ENCODE data around the gene RPUSD3. TPM values are rescaled to one million over a fixed set of nuclear protein-coding genes. Genes with fewer than 3 reads are reported as not detected.
"Not testable (repeated sequence)": the region's sequence is repeated elsewhere in the genome, so short reads cannot be mapped to it uniquely, and the experiment has no call there.

RPUSD3 gene
- total and polyA plus RNA-seq, 2 experiments from 2014 or later: 32.6 to 38.3 TPM

DNA sequence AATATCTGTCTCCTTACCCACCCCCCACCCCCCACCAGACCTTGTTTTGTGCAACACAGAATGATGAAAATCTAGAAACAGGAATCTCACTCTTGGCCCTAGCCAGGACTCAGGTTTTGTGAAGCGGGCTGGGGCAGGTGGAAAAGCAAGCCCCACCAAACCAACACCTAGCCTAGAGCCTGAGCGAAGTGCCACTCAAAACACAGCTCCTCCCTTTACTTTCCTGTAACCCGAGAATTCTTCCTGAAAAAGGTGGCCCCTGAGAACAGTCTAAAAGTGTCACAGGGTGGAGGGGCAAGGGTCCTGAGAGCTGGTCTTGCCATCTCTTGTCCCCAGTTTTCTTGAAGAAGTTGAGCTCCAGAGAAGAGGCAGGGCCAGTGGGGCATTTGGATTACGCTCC lies 17.4 kb upstream of the RPUSD3 start:
- 95 to 96% methylated on average over 4 of the region's 4 CpGs for WGBS, 2 experiments (ENCODE audit: low coverage in 1 of 2, low lambda C conversion rate in 2 of 2, missing lambda C conversion rate in 2 of 2)
- Histone ChIP-seq H3K9me3 (ENCODE audit: low read depth) (no peaks in the 10 kb centered on the region), H3K4me1 (ENCODE audit: insufficient read depth) (no peaks in the 10 kb centered on the region), H4K20me1 (ENCODE audit: insufficient read depth) (no peaks in the 10 kb centered on the region), H3K9ac (no peak overlapping the region), H3K79me2 (ENCODE audit: insufficient read depth) (no peaks in the 10 kb centered on the region), H3K4me2 (ENCODE audit: unreplicated experiment) (no peak overlapping the region), H3K4me3 (no peak overlapping the region), H3F3A (ENCODE audit: insufficient read depth) (no peaks in the 10 kb centered on the region), H2AFZ (no peak overlapping the region), H3K9me2 (ENCODE audit: insufficient read depth) (no peaks in the 10 kb centered on the region), H3K27me3 (replicated peaks; ENCODE audit: insufficient read depth) (no peaks in the 10 kb centered on the region), H3K27ac (no peak overlapping the region), H3K36me3 (ENCODE audit: low read depth) (no peaks in the 10 kb centered on the region)
- in situ Hi-C loops (cut with MboI): no loop called here
- no peak for DNase-seq
- no peak for TF ChIP-seq EZH2 (IDR thresholded peaks at IDR 0.05; ENCODE audit: insufficient read depth, poor library complexity, severe bottlenecking)
- no peak for TF ChIP-seq EZH2phosphoT487 (IDR thresholded peaks at IDR 0.05; ENCODE audit: insufficient read depth, low read depth)

DNA sequence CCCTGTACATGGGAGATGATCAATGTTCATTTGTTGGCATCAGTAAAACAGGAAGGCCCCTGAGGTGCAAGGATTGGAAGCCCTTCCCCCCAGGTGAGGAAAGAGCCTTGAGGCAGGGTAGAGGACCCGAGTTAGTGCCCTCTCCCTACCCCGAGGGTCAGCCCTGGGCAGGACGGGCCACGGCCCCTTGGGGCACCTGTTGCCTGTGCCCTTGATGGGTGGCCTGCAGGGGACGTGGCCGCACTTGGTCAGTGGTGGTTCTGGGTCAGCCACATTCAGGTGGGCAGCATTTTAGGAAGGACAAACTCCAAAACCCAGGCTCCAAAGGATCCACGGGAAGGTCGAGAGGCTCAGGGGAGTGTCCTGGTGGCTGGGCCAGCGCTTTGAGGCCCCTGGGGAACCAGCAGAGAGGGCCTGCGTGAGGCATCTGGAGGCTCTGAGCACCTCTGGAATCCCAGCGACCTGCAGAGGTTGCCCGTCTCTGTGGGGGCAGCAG lies 15.8 kb upstream of the RPUSD3 start:
- Histone ChIP-seq H3K9me2 (ENCODE audit: insufficient read depth) (no peaks in the 10 kb centered on the region), H4K20me1 (ENCODE audit: insufficient read depth) (no peaks in the 10 kb centered on the region), H3K9ac (no peak overlapping the region), H3K4me3 (no peak overlapping the region), H3K27ac (no peak overlapping the region), H3K36me3 (ENCODE audit: low read depth) (no peaks in the 10 kb centered on the region), H3K9me3 (ENCODE audit: low read depth) (no peaks in the 10 kb centered on the region), H3K27me3 (replicated peaks; ENCODE audit: insufficient read depth) (no peaks in the 10 kb centered on the region), H3K4me1 (ENCODE audit: insufficient read depth) (no peaks in the 10 kb centered on the region), H2AFZ (no peak overlapping the region), H3K79me2 (ENCODE audit: insufficient read depth) (no peaks in the 10 kb centered on the region), H3F3A (ENCODE audit: insufficient read depth) (no peaks in the 10 kb centered on the region), H3K4me2 (ENCODE audit: unreplicated experiment) (no peak overlapping the region)
- no peak for DNase-seq
- TF ChIP-seq EZH2phosphoT487 (IDR thresholded peaks at IDR 0.05; ENCODE audit: insufficient read depth, low read depth) (no peak), EZH2 (IDR thresholded peaks at IDR 0.05; ENCODE audit: insufficient read depth, poor library complexity, severe bottlenecking) (no peak)
- in situ Hi-C loops (cut with MboI): no loop called here
- WGBS, 2 experiments (ENCODE audit: low coverage in 1 of 2, low lambda C conversion rate in 2 of 2, missing lambda C conversion rate in 2 of 2): 74 to 81% methylated on average over 12 of the region's 12 CpGs

DNA sequence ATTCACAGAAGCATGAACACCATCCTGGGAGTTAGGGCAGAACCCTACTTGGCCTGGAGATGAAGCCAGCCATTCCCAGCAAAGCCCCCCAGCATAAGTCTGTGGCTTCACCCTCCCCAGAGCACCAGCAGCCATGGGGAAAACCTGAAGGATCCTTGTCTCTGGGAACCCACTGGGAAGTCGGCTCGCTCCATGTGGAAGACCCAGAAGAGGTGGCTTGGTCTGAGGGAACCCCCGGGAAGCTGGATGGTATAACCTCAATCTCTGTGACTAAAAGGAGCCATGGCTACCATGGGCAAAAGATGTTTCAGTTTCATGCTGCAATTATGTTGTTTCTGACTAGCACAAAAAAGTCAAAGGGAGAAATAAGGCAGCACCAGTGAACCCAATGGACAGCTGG lies 11.8 kb upstream of the RPUSD3 start:
- 91 to 95% methylated on average over 3 of the region's 3 CpGs for WGBS, 2 experiments (ENCODE audit: low coverage in 1 of 2, low lambda C conversion rate in 2 of 2, missing lambda C conversion rate in 2 of 2)

DNA sequence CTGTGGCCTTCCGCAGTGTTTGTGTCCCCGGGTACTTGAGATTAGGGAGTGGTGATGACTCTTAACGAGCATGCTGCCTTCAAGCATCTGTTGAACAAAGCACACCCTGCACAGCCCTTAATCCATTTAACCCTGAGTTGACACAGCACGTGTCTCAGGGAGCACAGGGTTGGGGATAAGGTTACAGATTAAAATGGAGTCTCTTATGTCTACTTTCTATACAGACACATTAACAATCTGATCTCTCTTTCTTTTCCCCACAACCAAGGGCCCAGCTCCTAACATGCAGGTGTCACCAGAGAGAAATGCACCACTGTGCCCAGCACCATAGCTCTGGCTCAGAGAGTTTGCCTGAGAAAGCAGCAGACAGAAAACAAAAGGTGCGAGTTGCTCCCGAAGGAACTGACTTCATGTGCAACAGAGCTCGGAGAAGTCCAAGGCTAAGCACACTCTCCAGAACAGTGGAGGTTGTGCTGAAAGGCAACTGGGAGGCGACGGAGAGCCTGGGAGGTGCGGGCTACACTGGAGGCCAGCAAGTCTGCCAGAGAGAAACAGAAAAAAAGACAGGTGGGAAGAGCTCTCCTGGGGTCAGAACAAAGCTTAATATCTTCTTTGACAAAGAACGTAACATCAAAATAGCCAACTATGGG lies 10.6 kb upstream of the RPUSD3 start:
- 68% methylated on average over 11 of the region's 11 CpGs for WGBS, 2 experiments (ENCODE audit: low coverage in 1 of 2, low lambda C conversion rate in 2 of 2, missing lambda C conversion rate in 2 of 2)
- H3K27ac ChIP-seq; H3K36me3 ChIP-seq (ENCODE audit: low read depth); H3K4me2 ChIP-seq (ENCODE audit: unreplicated experiment); H3F3A ChIP-seq (ENCODE audit: insufficient read depth); in situ Hi-C loops (cut with MboI); H4K20me1 ChIP-seq (ENCODE audit: insufficient read depth); H3K4me3 ChIP-seq; DNase-seq; H3K79me2 ChIP-seq (ENCODE audit: insufficient read depth); H3K27me3 ChIP-seq (replicated peaks; ENCODE audit: insufficient read depth); H2AFZ ChIP-seq; H3K9me3 ChIP-seq (ENCODE audit: low read depth); H3K9ac ChIP-seq; H3K9me2 ChIP-seq (ENCODE audit: insufficient read depth); H3K4me1 ChIP-seq (ENCODE audit: insufficient read depth): not testable (repeated sequence)

More for the DNA sequence above, 11.8 kb upstream of the RPUSD3 start:
- TF ChIP-seq EZH2phosphoT487 (IDR thresholded peaks at IDR 0.05; ENCODE audit: insufficient read depth, low read depth): no peak
- TF ChIP-seq EZH2 (IDR thresholded peaks at IDR 0.05; ENCODE audit: insufficient read depth, poor library complexity, severe bottlenecking): no peak
- Histone ChIP-seq H3K9ac (no peak overlapping the region), H3K4me1 (ENCODE audit: insufficient read depth) (no peaks in the 10 kb centered on the region), H2AFZ (no peak overlapping the region), H3K27me3 (replicated peaks; ENCODE audit: insufficient read depth) (no peaks in the 10 kb centered on the region), H3F3A (ENCODE audit: insufficient read depth) (no peaks in the 10 kb centered on the region), H3K79me2 (ENCODE audit: insufficient read depth) (no peaks in the 10 kb centered on the region), H4K20me1 (ENCODE audit: insufficient read depth) (no peaks in the 10 kb centered on the region), H3K9me2 (ENCODE audit: insufficient read depth) (no peaks in the 10 kb centered on the region), H3K27ac (no peak overlapping the region), H3K9me3 (ENCODE audit: low read depth) (no peaks in the 10 kb centered on the region), H3K4me2 (ENCODE audit: unreplicated experiment) (no peak overlapping the region), H3K4me3 (no peak overlapping the region), H3K36me3 (ENCODE audit: low read depth) (no peaks in the 10 kb centered on the region)
- in situ Hi-C loops (cut with MboI): no loop called here
- DNase-seq: no peak

DNA sequence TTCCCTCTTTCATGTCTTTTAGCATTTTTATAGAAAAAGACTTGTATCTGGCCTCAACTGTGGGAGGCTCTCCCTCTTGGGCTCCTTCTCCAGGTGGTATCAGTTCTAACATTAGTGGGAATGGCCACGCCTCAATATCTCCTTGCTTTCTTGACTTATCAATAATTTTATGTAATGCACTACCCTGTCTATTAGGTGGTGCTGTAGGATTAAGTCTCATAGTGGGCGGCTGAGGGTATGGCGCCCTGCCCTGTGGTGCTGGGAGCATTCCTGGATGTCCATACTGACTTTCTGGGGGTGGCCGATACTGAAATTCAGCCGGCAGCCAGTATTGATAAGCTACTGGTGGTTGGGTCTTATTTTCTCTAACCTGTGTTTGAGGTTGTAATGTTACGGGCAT lies 8.7 kb upstream of the RPUSD3 start:
- Histone ChIP-seq H3K9ac (no peak overlapping the region), H3F3A (ENCODE audit: insufficient read depth) (no peaks in the 10 kb centered on the region), H3K79me2 (ENCODE audit: insufficient read depth) (no peaks in the 10 kb centered on the region), H3K27ac (no peak overlapping the region), H3K4me3 (no peak overlapping the region), H3K4me2 (ENCODE audit: unreplicated experiment) (no peak overlapping the region), H3K9me2 (ENCODE audit: insufficient read depth) (no peaks in the 10 kb centered on the region), H2AFZ (no peak overlapping the region), H3K36me3 (ENCODE audit: low read depth) (no peaks in the 10 kb centered on the region), H3K27me3 (replicated peaks; ENCODE audit: insufficient read depth) (no peaks in the 10 kb centered on the region), H4K20me1 (ENCODE audit: insufficient read depth) (no peaks in the 10 kb centered on the region), H3K9me3 (ENCODE audit: low read depth) (no peaks in the 10 kb centered on the region), H3K4me1 (ENCODE audit: insufficient read depth) (no peaks in the 10 kb centered on the region)
- in situ Hi-C loops (cut with MboI): no loop called here
- 74 to 76% methylated on average over 6 of the region's 6 CpGs for WGBS, 2 experiments (ENCODE audit: low coverage in 1 of 2, low lambda C conversion rate in 2 of 2, missing lambda C conversion rate in 2 of 2)
- DNase-seq: no peak
- no peak for TF ChIP-seq EZH2 (IDR thresholded peaks at IDR 0.05; ENCODE audit: insufficient read depth, poor library complexity, severe bottlenecking)
- TF ChIP-seq EZH2phosphoT487 (IDR thresholded peaks at IDR 0.05; ENCODE audit: insufficient read depth, low read depth): no peak

DNA sequence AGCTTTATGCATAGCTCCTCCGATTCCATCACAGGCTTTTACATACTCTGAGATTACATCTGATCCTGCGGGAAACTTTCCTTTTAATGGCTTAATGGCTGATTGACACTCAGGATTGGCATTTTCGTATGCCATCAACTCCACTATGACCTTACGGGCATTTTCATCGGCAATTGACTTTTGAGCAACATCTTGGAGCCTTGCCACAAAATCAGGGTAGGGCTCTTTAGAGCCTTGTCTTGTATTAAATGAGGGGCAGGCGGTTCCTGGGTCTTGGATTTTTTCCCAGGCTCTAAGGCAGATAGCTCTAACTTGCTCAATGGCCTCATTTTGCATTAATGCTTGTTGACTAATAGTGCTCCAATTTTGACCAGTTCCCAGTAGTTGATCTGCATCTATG lies 8.1 kb upstream of the RPUSD3 start:
- H3K4me3 ChIP-seq; H3K9ac ChIP-seq; in situ Hi-C loops (cut with MboI); H2AFZ ChIP-seq; H4K20me1 ChIP-seq (ENCODE audit: insufficient read depth); H3K27ac ChIP-seq; H3K27me3 ChIP-seq (replicated peaks; ENCODE audit: insufficient read depth); H3K36me3 ChIP-seq (ENCODE audit: low read depth); H3K9me3 ChIP-seq (ENCODE audit: low read depth); H3K4me2 ChIP-seq (ENCODE audit: unreplicated experiment); H3K79me2 ChIP-seq (ENCODE audit: insufficient read depth); H3F3A ChIP-seq (ENCODE audit: insufficient read depth); H3K4me1 ChIP-seq (ENCODE audit: insufficient read depth); H3K9me2 ChIP-seq (ENCODE audit: insufficient read depth); DNase-seq: not testable (repeated sequence)
- WGBS, 2 experiments (ENCODE audit: low coverage in 1 of 2, low lambda C conversion rate in 2 of 2, missing lambda C conversion rate in 2 of 2): 36 to 38% methylated on average over 6 of the region's 6 CpGs

DNA sequence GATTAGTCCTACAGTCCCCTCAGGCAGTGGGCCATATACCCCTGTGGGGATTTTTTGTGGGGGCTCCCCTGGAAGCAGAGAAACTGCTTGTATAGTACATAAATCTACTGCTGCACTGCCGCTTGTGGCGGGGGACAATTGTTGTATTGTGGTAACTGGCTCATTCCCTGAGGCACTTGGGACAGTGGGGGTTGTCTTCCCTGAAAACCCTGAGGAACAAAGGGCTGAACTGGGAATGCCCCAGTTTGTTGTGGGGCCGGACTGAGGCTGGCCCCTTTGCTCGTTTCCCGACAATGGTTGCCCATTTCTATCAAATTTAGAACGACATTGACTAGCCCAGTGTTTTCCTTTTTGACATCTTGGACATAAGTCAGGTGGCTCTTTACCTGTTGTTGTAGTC lies 7.6 kb upstream of the RPUSD3 start:
- WGBS, 2 experiments (ENCODE audit: low coverage in 1 of 2, low lambda C conversion rate in 2 of 2, missing lambda C conversion rate in 2 of 2): 82 to 87% methylated on average over 6 of the region's 6 CpGs

More for the DNA sequence above, 7.6 kb upstream of the RPUSD3 start:
- DNase-seq; H3K9ac ChIP-seq; H3K4me3 ChIP-seq; H3K4me1 ChIP-seq (ENCODE audit: insufficient read depth); H3K79me2 ChIP-seq (ENCODE audit: insufficient read depth); H3K27me3 ChIP-seq (replicated peaks; ENCODE audit: insufficient read depth); H3K27ac ChIP-seq; H3K9me3 ChIP-seq (ENCODE audit: low read depth); H3K4me2 ChIP-seq (ENCODE audit: unreplicated experiment); H4K20me1 ChIP-seq (ENCODE audit: insufficient read depth); H2AFZ ChIP-seq; H3K9me2 ChIP-seq (ENCODE audit: insufficient read depth); H3K36me3 ChIP-seq (ENCODE audit: low read depth); in situ Hi-C loops (cut with MboI); H3F3A ChIP-seq (ENCODE audit: insufficient read depth): not testable (repeated sequence)

Measured in GM23248 (cell line).